ACHN (cell line): Measurements from ENCODE around the gene NOVA2.

Experiments
- DNase-seq: peaks from one replicate; pipeline ENCODE4 v3.0.0-alpha.2; 2015
- in situ Hi-C: cut with HindIII; loops from 2 replicates; pipeline ENCODE4 v1.10.0; 2017; ENCODE audit warnings: low sequenced_read_pairs, low pct_ligation_motif_present, low pct_unique_long_range_greater_than_20kb

NOVA2 gene

GRCh38 chr19:45935267-45935666, 38.4 kb downstream of the NOVA2 start:
- DNase-seq, result no peak
- in situ Hi-C loops, result no loop called here

- DNase-seq, result no peak
- in situ Hi-C loops, result no loop called here
These were observed 39.0 kb downstream of the NOVA2 start for GRCh38 chr19:45934551-45935230.

- in situ Hi-C loops, result no loop called here
- no peak for DNase-seq
These were observed 39.9 kb downstream of the NOVA2 start for GRCh38 chr19:45933759-45934158.

- no peak for DNase-seq
- in situ Hi-C loops, result no loop called here
These were observed 42.6 kb downstream of the NOVA2 start for GRCh38 chr19:45931055-45931454.

- in situ Hi-C loops, result no loop called here
- DNase-seq, result no peak
These were observed 44.4 kb downstream of the NOVA2 start for GRCh38 chr19:45929247-45929646.

- in situ Hi-C loops, result no loop called here
- DNase-seq, result peak; percentile 91
These were observed 46.0 kb downstream of the NOVA2 start for GRCh38 chr19:45927565-45928261.

GRCh38 chr19:45924891-45925447, 48.7 kb downstream of the NOVA2 start:
- DNase-seq, result no peak
- in situ Hi-C loops, result no loop called here

- in situ Hi-C loops, result no loop called here
These were observed 51.4 kb downstream of the NOVA2 start for GRCh38 chr19:45922281-45922680.

GRCh38 chr19:45920458-45920857, 53.2 kb downstream of the NOVA2 start:
- in situ Hi-C loops, result no loop called here
- DNase-seq, result no peak

More at GRCh38 chr19:45922281-45922680, 51.4 kb downstream of the NOVA2 start:
- no peak for DNase-seq

- in situ Hi-C loops, result no loop called here
- DNase-seq, result no peak
These were observed 54.0 kb downstream of the NOVA2 start for GRCh38 chr19:45919678-45920077.

- DNase-seq, result no peak
- in situ Hi-C loops, result no loop called here
These were observed 54.9 kb downstream of the NOVA2 start for GRCh38 chr19:45918721-45919120.

GRCh38 chr19:45917421-45918091, 56.1 kb downstream of the NOVA2 start:
- in situ Hi-C loops, result no loop called here

GRCh38 chr19:45913874-45914830, 59.5 kb downstream of the NOVA2 start, which contains the start of gene NANOS2:
TSS of gene NANOS2 (minus strand) at chr19:45914778. CDS start at chr19:45914693, 85 bp downstream.
- in situ Hi-C loops, result no loop called here
- DNase-seq, result no peak

More at GRCh38 chr19:45917421-45918091, 56.1 kb downstream of the NOVA2 start:
- no peak for DNase-seq

- DNase-seq, result no peak
- in situ Hi-C loops, result no loop called here
These were observed 62.4 kb downstream of the NOVA2 start for GRCh38 chr19:45911291-45911690.

- in situ Hi-C loops, result no loop called here
- no peak for DNase-seq
These were observed 64.7 kb downstream of the NOVA2 start for GRCh38 chr19:45908956-45909355.

- no peak for DNase-seq
- in situ Hi-C loops, result no loop called here
These were observed 67.4 kb downstream of the NOVA2 start for GRCh38 chr19:45906221-45906620.

- DNase-seq, result no peak
- in situ Hi-C loops, result no loop called here
These were observed 68.7 kb downstream of the NOVA2 start for GRCh38 chr19:45905011-45905410.
